Stimulated activated memory B cell treated with anti-CD40 and anti-IgM and Interleukin-4, amounts not matched to agents 10 μg/mL and 1 μg/mL and 100 μg/mL, for 72 hours (primary cell): ENCODE data around the gene PLXNA1.

Experiments used
- ATAC-seq: fragments of 150-1000 bp; cut with Tn5 transposase; 2 replicates; pipeline ENCODE4 v1.10.0; 2021
- H3K27ac Mint-ChIP-seq: one replicate; pipeline ENCODE4 v1.8.0; 2022; ENCODE audit warnings: mild to moderate bottlenecking, mixed read lengths
- H3K27me3 Mint-ChIP-seq: one replicate; pipeline ENCODE4 v1.8.0; 2022; ENCODE audit warnings: mixed read lengths
- H3K36me3 Mint-ChIP-seq: one replicate; pipeline ENCODE4 v1.8.0; 2022; ENCODE audit warnings: mixed read lengths
- H3K4me1 Mint-ChIP-seq: one replicate; pipeline ENCODE4 v1.8.0; 2022; ENCODE audit warnings: mixed read lengths
- H3K4me3 Mint-ChIP-seq: one replicate; pipeline ENCODE4 v1.8.0; 2022; ENCODE audit warnings: mild to moderate bottlenecking, moderate library complexity, mixed read lengths
- H3K9me3 Mint-ChIP-seq: one replicate; pipeline ENCODE4 v1.8.0; 2022; ENCODE audit warnings: mixed read lengths

The PLXNA1 gene

DNA sequence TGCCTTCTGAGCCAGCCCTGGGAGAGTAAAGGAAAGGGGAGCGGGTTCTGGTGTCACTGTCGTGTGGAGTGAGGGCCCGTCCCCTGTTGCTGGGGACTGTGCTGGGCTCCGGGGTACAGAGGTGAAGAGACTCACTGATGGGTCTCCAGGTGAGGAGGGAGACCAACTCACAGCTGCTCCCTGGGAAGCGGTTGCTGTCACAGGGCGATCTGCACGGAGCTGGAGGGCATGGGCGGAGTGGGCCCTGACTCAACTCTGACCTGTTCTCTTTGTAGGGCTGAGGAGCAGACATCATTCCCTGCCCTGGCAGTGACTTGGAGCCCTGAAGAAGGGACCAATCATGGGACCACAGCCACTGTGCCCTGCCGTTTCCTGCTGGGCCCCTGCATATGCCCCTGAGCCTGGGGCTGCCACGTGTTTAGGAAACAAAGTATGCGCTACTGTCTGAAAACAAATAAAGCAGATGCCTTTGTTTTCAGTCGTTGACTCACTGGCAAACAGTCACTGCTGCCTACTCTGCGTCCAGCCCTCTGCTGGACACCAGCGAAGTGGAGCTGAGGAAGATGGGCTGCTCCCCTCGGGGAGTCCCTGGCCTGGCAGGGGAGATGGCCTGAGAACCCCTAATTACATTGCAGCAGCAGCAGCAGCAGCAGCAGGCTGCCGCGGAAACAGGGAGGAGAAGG, 22.9 kb upstream of the PLXNA1 start:
- Mint-ChIP-seq H3K27me3 (peaks cover 8% of the 10 kb centered on the region), H3K9me3 (no peaks in the 10 kb centered on the region), H3K36me3 (peaks cover 6% of the 10 kb centered on the region), H3K4me3 (no peak overlapping the region), H3K27ac (no peak overlapping the region), H3K4me1 (peaks cover 30% of the 10 kb centered on the region)
- no peak for ATAC-seq

DNA sequence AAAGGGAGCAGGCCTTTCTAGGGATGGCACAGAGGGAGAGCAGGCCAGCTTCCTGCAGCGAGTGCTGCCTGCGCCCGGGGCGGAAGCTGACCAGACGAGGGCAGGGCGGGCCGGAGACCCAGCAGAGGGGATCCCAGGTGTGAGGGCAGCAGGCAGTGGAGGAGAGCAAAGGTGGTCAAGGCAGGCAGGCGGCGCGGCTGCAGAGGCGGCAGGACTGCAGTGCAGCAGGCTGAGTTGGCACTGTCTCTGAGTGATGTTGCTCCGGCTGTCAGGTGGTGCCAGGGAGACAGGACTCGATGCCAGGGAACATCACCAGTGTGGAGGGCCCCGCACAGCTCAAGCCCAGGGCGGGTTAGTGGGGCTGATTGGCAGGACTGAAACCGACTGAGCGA, 22.3 kb upstream of the PLXNA1 start:
- H3K36me3 Mint-ChIP-seq, result peaks cover 6% of the 10 kb centered on the region
- H3K27ac Mint-ChIP-seq, result no peak overlapping the region
- ATAC-seq, result no peak
- H3K4me3 Mint-ChIP-seq, result no peak overlapping the region
- H3K4me1 Mint-ChIP-seq, result peaks cover 25% of the 10 kb centered on the region
- no peaks in the 10 kb centered on the region for H3K9me3 Mint-ChIP-seq
- H3K27me3 Mint-ChIP-seq, result peaks cover 11% of the 10 kb centered on the region

DNA sequence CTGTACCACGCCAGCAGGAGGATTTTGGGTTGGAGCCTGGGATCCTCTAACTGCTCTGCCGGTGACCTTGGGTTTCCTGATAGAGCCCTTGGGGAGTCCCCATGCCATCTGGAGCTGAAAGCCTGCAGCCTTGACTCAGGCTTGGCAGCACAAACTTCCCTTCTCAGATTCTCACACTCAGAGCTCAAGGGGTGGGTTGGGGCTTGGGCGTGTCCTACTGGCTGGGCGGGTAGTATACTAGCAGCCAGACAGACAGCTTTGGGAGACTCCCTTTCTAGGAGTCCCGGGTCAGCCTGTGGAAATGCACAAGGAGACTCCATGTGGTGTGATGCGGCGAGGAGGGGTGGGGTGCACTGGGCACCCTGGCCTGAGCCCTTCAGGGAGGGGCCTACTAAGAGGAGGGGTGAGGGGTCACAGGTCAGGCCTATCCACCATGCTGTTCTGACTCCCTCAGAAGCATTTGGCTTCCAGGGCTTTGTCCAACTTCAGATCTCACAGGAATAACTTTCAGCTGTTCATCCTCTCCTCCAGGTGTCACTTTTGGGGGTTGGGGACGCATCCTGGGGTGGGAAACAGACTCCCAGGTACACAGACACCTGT, 21.6 kb upstream of the PLXNA1 start:
- no peak overlapping the region for H3K4me3 Mint-ChIP-seq
- H3K9me3 Mint-ChIP-seq, result no peaks in the 10 kb centered on the region
- no peak overlapping the region for H3K27ac Mint-ChIP-seq
- ATAC-seq, result peak; percentile 69
- peaks cover 23% of the 10 kb centered on the region for H3K4me1 Mint-ChIP-seq
- peaks cover 6% of the 10 kb centered on the region for H3K36me3 Mint-ChIP-seq
- peaks cover 16% of the 10 kb centered on the region for H3K27me3 Mint-ChIP-seq

DNA sequence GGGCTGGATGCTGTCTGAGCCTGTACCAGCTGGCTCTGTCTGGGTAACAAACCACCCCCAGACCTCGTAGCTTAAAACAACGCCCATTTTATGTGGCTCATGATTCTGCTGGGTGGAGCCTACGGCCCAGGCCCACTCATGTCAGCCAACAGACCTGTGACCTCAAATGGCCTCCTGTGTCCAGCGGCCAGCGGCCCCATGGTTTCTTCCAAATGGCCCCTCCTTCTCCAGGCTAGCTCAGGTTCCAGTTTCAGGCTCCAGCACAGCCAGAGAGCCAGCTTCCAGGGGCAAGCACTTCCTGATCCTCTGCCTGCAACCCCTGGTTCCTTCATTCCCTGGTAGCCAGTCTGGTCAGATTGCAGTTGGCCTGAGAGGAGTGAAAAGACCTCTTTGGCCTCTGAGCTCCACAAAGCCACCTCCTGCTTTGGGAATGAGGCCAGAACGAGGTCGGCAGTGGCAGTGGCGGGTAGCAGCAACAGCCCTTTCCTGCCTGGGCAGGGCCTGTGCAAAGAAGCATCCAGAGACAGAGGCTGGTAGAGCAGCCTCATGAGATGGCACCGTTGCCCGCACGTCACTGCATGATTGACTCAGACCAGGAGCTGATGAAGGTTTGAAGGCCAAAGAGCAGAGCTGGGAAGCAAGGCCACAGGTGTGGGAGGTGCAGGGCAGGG, 21.0 kb upstream of the PLXNA1 start:
- peaks cover 6% of the 10 kb centered on the region for H3K36me3 Mint-ChIP-seq
- ATAC-seq, result no peak
- H3K4me3 Mint-ChIP-seq, result no peak overlapping the region
- H3K27ac Mint-ChIP-seq, result no peak overlapping the region
- H3K4me1 Mint-ChIP-seq, result peaks cover 23% of the 10 kb centered on the region
- H3K27me3 Mint-ChIP-seq, result peaks cover 23% of the 10 kb centered on the region
- H3K9me3 Mint-ChIP-seq, result no peaks in the 10 kb centered on the region

DNA sequence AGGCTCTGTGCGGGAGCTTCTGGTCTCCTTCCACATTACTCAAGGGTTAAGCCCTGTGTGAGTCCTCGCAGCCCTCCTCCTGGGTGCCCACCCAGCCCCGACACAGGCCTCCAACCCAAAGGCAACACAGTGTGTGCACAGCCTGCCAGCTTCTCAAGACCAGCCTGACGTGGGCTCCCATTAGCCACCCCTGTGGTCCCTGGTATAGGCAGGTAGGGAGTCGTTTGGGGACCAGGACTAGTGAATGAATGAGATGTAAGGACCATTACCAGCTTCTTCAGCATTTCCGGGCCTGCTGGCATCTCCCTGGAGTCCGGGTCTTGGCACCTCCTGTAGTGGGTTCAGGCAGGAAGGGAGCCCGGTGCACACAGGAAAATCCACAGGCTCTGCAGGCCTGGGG, 20.2 kb upstream of the PLXNA1 start:
- ATAC-seq, result no peak
- Mint-ChIP-seq H3K4me3 (no peak overlapping the region), H3K36me3 (peaks cover 6% of the 10 kb centered on the region), H3K4me1 (peaks cover 23% of the 10 kb centered on the region), H3K27me3 (peaks cover 30% of the 10 kb centered on the region), H3K27ac (no peak overlapping the region), H3K9me3 (no peaks in the 10 kb centered on the region)

DNA sequence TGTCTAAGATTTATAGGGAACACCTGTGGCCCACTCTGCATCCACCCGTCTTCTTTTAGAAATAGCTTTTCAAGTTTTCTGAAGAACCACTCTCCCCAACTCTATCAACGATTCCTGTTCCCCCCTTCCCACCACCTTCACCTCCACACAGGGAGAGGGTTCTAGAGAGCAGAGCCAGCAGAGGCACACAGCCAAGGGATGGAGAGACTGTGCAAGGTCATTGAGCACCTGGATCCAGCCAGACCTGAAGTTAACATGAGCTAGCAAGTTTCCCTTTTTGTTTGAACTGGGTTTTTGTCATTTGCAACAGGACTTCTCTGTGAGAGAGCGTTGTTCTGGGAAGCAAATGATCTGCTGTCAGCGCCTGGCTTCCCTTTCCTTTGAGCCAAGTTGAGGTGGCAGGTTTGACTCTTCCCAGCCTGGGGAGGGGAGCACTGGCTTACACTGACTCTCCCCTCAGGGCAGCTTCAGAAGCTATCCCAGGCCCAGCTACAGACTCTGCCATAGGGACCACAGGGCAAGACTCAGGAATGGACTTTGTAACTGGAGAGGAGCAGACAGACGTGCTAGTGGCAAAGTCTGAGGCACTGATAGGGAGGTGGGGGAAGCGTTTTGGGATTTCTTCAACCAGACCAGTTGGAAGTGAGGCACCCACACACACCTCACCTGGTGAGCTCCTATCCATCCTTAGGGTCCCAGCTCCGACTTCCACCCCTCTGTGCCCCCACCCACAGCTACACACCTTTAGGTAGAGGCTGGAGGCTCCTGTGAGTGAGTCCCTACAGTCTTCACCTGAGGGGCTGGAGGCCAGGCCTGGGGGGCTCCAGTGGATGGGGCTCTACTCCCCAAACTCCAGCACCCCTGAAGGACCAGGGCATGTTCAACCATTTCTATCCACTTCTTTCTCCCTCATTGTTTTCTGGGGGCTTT, 19.4 kb upstream of the PLXNA1 start:
- Mint-ChIP-seq H3K4me1 (peaks cover 29% of the 10 kb centered on the region), H3K27me3 (peaks cover 38% of the 10 kb centered on the region)

DNA sequence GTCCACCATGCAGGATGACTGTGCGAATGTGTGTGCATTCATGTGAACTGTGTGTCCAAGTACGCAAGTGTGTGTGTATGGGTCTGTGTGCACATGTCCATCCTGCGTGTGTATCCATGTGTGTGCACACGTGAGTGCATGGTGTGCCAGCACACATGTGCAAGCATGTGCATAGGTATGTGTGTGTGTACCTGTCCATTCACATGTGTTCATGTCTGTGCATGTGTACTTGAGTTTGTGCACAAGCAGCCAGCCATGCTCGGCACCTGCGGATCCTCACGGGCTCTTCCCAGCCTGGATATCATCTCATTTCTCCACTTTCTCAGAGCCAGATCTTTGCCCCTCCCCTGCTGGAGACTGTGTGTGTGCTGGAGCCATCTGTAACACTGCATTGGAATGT, 18.7 kb upstream of the PLXNA1 start:
- Mint-ChIP-seq H3K9me3 (no peaks in the 10 kb centered on the region), H3K36me3 (peaks cover 6% of the 10 kb centered on the region), H3K4me3 (no peak overlapping the region), H3K27ac (no peak overlapping the region), H3K27me3 (peaks cover 45% of the 10 kb centered on the region), H3K4me1 (peaks cover 36% of the 10 kb centered on the region)
- ATAC-seq, result no peak

More for the DNA sequence above, 19.4 kb upstream of the PLXNA1 start:
- Mint-ChIP-seq H3K36me3 (peaks cover 6% of the 10 kb centered on the region), H3K4me3 (no peak overlapping the region), H3K27ac (no peak overlapping the region), H3K9me3 (no peaks in the 10 kb centered on the region)
- no peak for ATAC-seq

DNA sequence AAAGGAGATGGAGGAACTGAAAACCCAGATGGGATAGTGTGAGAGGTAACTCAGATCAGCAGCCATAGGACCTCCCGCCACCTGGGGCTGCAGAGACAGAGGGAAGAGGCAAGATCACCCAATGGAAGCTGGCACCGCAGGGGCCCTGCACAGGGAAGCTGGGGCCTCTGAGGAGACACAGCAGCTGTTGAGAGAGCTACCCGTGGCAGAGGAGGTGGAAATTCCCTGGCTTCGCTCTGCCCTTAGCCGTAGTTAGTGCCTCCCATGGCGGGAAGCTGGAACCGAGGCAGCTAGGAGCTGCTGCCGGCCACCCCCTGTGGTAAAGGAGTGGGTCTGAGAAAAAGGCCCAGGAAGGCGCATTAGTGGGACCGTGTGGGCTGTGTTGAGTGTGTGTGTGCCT, 18.0 kb upstream of the PLXNA1 start:
- ATAC-seq, result no peak
- no peak overlapping the region for H3K4me3 Mint-ChIP-seq
- no peaks in the 10 kb centered on the region for H3K9me3 Mint-ChIP-seq
- H3K27me3 Mint-ChIP-seq, result peaks cover 52% of the 10 kb centered on the region
- H3K36me3 Mint-ChIP-seq, result peaks cover 6% of the 10 kb centered on the region
- peaks cover 43% of the 10 kb centered on the region for H3K4me1 Mint-ChIP-seq
- no peak overlapping the region for H3K27ac Mint-ChIP-seq

DNA sequence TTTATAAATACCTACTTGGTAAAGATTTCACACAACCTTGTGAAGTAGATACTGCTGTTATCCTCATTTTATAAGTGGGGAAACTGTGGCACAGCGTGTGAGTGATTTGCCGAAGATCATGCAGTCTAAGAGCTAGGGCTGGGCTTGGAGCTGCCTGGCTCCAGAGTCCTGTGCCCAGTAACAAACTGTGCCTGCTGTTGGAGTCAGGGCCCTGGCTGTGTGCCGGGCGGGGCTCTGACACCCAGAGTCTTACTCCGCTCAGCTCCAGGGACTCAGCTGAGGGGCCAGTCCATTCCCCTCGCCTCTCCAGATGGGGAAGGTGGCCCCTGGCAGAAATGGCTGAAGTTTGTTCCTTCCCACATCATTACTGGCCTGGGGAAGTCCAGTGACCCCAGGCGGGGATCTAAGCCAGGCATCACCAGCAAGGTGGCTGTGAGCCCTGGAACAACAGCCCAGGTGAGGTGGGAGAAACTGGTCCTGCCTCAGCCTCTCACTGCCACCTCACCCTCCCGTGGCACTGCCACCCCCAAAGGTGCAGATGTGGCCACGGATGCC, 17.3 kb upstream of the PLXNA1 start:
- Mint-ChIP-seq H3K4me1 (peaks cover 43% of the 10 kb centered on the region), H3K4me3 (no peak overlapping the region), H3K9me3 (no peaks in the 10 kb centered on the region), H3K27ac (no peak overlapping the region), H3K36me3 (peaks cover under 1% of the 10 kb centered on the region), H3K27me3 (peaks cover 58% of the 10 kb centered on the region)
- no peak for ATAC-seq

DNA sequence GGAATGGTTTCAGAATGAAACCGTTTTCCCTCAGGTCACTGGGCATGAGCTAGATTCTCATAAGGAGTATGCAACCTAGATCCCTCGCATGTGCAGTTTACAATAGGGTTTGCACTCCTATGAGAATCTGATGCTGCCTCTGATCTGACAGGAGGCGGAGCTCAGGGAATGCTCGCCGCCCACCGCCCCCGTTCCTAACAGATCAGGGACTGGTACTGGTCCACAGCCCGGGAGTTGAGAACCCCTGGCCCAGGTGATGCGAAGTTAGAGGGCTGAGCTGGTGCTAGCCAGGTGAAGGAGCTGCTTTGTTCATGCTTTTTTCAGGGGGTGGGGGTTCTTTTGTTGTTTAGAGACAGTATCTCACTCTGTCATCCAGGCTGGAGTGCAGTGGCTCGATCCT, 15.5 kb upstream of the PLXNA1 start:
- Mint-ChIP-seq H3K4me1 (peaks cover 45% of the 10 kb centered on the region), H3K27me3 (peaks cover 62% of the 10 kb centered on the region), H3K36me3 (no peaks in the 10 kb centered on the region), H3K4me3 (no peak overlapping the region), H3K9me3 (no peaks in the 10 kb centered on the region), H3K27ac (no peak overlapping the region)
- ATAC-seq, result no peak

DNA sequence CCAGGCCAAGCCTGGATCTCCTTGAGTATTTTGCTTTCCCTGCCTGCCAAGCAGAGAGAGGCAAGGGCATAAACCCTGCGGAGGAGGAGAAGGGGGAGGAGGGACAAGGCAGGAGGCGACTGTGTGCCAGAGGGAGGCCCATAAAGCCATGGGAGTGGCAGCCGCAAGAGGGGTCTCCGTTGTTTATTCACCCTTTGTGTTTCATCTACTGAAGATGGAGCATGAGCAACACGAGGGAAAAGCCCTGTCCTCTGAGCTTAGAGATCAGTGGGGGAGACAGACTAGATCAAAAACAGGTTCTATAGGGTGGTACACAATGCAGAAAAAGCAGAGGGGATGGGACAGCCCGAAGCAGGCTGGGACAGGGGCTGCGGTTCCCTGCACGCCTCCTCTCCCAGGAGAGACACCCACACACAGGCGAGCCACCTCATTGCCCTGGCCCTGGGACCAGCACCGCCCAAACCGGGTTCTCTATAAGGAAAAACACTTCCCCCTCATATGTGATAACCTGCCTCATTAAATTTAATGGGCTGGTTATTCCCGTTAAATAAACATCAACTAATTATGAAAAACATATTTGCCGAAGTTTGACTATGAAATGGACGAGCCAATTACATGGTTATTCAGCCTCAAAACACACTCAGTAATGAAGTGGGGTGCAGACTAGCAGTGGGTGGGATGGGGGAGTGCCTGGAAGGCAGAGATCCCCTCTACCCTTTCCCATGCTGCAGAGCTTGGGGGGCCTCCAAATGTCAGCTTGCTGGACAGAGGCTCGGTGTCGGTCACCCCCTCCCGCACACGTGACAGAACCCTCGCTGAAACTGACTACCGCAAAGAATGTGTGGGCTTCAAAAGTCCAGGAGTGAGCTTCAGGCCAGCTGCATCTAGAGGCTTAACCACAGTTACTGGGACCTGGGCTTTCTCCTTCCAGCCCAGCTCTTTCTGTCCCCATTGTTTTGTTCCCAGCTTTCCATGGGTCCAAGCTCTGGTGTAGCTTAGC, 14.2 kb upstream of the PLXNA1 start:
- H3K27me3 Mint-ChIP-seq, result peaks cover 69% of the 10 kb centered on the region
- no peak for ATAC-seq
- H3K9me3 Mint-ChIP-seq, result no peaks in the 10 kb centered on the region
- peaks cover 45% of the 10 kb centered on the region for H3K4me1 Mint-ChIP-seq
- no peak overlapping the region for H3K4me3 Mint-ChIP-seq
- peak overlapping the region; percentile 21 for H3K27ac Mint-ChIP-seq
- H3K36me3 Mint-ChIP-seq, result no peaks in the 10 kb centered on the region

DNA sequence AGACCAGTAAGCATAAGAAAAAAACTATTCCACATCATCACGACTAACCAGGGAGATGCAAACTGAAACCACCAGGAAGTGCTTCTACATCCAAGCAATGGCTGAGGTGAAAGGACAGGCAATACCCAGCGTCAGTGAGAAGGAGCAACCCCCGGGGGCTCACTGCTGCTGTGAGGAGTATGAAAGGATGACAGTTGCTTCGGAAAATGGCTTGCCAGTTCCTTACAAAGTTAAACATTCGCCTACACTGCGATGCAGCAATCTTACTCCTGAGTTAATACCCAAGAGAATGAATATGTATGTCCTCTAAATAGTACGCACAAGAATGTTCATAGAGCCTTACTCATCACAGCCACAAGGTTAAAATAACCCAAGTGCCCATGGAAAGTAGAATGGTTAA, 13.3 kb upstream of the PLXNA1 start:
- Mint-ChIP-seq H3K36me3 (peaks cover 6% of the 10 kb centered on the region), H3K27ac (no peak overlapping the region), H3K4me1 (peaks cover 42% of the 10 kb centered on the region), H3K9me3 (peaks cover 5% of the 10 kb centered on the region), H3K27me3 (peaks cover 75% of the 10 kb centered on the region), H3K4me3 (no peak overlapping the region)
- ATAC-seq, result no peak

DNA sequence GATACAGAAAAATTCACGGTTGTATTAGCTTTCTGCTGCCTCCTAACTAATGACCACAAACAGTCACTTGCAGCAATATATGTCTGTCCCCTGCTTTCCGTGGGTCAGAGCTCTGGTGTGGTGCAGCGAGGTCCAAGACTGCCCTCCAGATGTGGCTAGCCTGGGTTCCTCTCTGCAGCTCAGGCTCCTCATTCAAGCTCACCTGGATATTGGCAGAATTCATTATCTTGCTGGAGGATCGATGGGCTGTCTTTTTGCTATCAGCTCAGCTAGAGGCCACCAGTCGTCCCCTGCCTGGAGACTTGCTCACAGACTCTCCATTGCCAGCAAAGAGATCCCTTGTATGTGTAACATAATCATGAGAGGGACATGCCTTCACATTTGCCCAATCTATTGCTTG, 12.8 kb upstream of the PLXNA1 start:
- H3K4me3 Mint-ChIP-seq, result no peak overlapping the region
- peaks cover 75% of the 10 kb centered on the region for H3K27me3 Mint-ChIP-seq
- H3K27ac Mint-ChIP-seq, result no peak overlapping the region
- peaks cover 12% of the 10 kb centered on the region for H3K36me3 Mint-ChIP-seq
- H3K4me1 Mint-ChIP-seq, result peaks cover 37% of the 10 kb centered on the region
- H3K9me3 Mint-ChIP-seq, result peaks cover 10% of the 10 kb centered on the region
- ATAC-seq, result no peak

DNA sequence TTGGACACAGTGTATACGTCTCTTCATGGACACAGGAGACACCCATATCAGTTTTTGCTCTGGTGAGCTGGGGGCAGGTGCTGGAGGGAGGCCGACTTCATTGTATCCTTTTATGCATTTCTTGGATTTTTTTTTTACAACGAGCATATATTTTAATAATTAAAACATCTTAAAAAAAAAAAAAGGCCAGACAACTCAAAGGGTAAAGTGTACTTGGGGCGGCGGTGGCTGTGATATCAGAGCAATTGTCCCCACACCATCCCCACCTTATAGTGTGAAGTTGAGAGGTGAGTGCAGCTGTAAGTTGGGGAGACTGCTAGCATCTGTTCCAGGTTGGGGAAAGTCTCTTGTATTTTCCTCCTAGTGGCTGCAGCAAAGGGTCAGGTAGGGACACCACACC, 12.0 kb upstream of the PLXNA1 start:
- no peak overlapping the region for H3K4me3 Mint-ChIP-seq
- H3K27me3 Mint-ChIP-seq, result peaks cover 75% of the 10 kb centered on the region
- no peak overlapping the region for H3K27ac Mint-ChIP-seq
- peaks cover 37% of the 10 kb centered on the region for H3K4me1 Mint-ChIP-seq
- H3K9me3 Mint-ChIP-seq, result peaks cover 10% of the 10 kb centered on the region
- peaks cover 14% of the 10 kb centered on the region for H3K36me3 Mint-ChIP-seq
- ATAC-seq, result no peak
